CD4-positive, alpha-beta T cell treated with Interferon gamma for 1 hour (primary cell): Measurements from ENCODE around the gene RRP8.
A peak's percentile ranks its signal among the peaks of the same experiment; 100 is the strongest.

Experiments
- DNase-seq: peaks from one replicate; pipeline ENCODE4 v3.0.0-alpha.2; 2020

The RRP8 gene

DNA sequence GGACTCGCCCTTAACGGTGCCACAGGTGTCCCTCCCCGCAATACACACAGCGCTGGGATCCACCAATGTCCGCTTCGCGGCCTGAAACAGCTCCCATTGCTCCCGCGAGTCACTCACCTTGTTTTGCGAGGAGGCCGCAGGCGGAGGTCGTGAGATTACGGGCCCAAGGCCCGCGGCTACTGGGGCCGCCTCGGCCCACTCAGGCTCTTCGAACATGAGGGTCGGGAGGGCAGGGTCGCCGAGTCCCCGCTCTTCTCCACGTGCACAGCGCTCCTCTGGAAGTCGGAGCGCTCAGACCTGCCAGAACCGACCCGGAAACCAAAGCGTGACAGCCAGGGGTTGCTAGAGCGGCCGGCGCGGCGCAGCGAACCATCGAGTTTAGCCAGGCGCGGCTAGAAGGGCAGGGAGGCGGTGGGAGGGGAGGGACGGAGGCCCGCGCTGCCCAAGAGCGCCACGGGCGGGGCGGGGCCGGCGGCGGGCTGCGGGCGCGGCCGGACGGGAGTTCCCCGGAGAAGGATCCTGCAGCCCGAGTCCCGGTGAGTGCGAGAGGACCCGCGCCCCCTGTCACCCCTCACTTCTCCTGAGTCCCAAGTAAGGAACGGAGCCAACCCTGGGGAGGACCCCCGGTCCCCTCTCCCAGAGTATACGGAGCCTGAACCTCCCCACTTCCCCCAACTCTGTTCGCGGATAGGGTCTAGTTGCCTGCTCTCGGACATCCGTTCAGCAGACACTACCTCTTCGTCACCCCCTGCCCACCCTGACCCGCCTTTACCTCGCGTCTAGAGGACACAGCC is at the start of gene RRP8, which contains the start of gene ILK:
Gene RRP8, minus strand, starts transcription at position 330 of the 794 bp plus-strand sequence. Its CDS starts 114 bp downstream, at position 216.
Gene ILK, plus strand, starts transcription at position 488 of the 794 bp plus-strand sequence. CDS start 498 bp downstream, outside the sequence.
- peak; percentile 88 for DNase-seq

DNA sequence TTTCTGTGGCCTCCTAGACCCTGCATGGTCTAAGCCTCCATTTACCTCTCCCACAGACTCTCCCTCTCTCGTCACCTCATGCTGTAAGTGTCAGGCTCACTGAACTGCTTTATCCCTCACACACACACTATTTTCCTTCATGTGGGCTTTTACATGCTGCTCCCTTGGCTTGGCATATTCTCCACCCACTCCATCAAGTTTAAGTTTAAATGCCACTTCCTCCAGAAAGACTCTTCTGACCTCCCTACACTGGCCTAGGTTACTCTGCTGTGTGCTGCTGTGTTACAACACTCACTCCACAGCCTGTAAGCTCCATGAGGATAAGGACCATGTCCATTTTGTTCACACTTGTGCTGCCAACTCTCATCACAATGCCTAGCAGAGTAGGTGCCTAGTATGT is 49.7 kb upstream of the RRP8 start:
- DNase-seq = no peak

- no peak for DNase-seq
Measured at GRCh38 chr11:6652182-6652581, 48.8 kb upstream of the RRP8 start.

DNA sequence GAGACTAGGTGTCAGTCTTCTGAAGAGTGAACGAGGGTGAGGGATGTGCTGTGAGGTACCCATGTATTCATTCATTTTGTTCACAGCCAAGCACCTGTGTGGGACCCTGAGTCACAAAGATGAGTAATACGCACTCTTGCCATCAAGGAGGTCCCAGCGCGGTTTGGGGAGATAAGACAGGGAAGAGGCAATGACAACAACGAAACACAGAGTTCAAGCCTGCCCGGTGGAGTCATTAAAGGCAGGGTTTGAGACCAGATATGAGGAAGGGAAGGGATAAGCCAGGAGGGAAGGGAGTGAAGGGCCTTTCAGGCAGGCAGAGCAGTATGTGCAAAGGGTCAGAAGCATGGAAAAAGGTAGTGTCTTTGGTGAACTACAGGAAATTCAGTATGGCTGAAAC is 47.6 kb upstream of the RRP8 start:
- no peak for DNase-seq

GRCh38 chr11:6650104-6650503 is 46.7 kb upstream of the RRP8 start:
- DNase-seq = no peak

DNA sequence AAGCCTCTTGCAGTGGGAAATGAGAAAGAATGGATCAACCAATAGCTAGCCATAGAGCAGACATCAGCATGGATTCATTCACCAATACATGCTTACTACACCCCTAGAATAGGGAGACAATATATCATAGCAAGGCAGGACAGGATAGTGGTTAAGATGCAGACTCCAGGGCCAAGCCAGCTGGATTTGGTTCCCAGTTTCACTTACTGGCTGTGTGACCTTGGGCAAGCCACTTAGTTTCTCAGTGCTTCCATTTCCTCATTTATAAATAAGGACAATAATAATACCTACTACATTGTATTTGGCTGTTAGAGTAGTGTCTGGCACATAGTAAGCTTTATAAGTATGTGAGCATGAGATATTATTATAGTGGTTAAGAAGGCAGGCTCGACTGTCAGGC is 45.1 kb upstream of the RRP8 start:
- no peak for DNase-seq

GRCh38 chr11:6647836-6648235 is 44.4 kb upstream of the RRP8 start:
- no peak for DNase-seq

- peak; percentile 45 for DNase-seq
Measured at GRCh38 chr11:6646918-6647679, 43.7 kb upstream of the RRP8 start.

DNA sequence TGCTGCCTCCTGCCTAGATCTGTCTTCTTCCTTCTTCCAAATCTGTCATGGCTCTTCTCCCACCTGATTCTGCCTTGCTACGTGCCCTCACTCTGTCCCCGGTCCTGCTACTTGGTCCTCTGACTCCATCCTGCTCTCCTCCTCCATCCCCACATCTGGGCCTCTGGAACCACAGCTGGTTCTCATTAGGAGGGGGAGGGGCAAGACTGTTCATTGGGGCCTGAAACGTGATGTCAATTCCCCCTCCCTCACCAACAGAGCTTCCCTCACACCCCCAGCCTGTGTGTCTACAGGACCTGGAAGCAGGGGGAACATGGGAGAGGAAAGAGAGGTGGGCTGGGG is 43.1 kb upstream of the RRP8 start:
- DNase-seq = peak; percentile 14

GRCh38 chr11:6646071-6646470 is 42.7 kb upstream of the RRP8 start:
- DNase-seq = no peak

DNA sequence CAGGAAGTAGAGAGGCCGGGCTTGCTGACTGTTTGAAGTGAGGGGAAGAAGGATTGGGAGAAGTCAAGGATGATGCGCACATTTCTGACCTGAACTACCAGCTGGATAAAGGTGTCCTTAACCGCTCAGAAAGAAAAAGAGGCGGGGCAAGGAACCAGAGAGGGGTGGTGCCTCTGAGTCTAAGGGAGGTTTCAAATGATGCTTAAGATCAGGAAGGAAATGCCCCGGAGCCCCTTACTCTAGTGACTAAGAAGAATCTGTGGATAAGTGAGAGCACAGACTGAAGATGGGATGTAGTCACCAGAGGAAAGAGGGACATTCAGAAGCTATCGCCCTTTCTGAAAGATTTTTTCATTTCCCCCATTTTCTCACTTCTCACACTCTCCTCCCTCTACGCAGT is 39.5 kb upstream of the RRP8 start:
- DNase-seq = no peak

- DNase-seq = no peak
Measured at GRCh38 chr11:6640985-6641701, 37.7 kb upstream of the RRP8 start.

GRCh38 chr11:6640036-6640984 is 36.9 kb upstream of the RRP8 start:
- no peak for DNase-seq

DNA sequence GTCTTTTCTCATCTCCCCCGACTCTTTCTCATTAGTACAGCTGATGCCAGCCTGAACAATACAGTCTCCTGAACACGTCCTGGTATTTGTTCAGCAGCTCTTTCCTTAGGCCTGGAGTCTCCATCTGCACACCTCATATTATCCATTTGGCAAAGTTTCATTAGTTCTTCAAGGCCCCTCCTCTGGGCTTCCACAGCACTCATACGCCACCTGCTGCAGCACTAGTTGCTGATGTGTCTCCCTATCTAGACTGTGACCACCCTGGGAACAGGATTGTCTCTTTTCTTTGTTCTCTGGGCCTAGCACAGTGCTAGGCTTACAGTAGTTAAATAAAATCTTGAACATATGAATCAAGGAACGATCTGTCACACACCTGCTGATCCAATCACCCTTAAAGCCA is 35.0 kb upstream of the RRP8 start:
- no peak for DNase-seq

GRCh38 chr11:6637871-6638270 is 34.5 kb upstream of the RRP8 start:
- DNase-seq = no peak

GRCh38 chr11:6636480-6636879 is 33.1 kb upstream of the RRP8 start:
- no peak for DNase-seq

DNA sequence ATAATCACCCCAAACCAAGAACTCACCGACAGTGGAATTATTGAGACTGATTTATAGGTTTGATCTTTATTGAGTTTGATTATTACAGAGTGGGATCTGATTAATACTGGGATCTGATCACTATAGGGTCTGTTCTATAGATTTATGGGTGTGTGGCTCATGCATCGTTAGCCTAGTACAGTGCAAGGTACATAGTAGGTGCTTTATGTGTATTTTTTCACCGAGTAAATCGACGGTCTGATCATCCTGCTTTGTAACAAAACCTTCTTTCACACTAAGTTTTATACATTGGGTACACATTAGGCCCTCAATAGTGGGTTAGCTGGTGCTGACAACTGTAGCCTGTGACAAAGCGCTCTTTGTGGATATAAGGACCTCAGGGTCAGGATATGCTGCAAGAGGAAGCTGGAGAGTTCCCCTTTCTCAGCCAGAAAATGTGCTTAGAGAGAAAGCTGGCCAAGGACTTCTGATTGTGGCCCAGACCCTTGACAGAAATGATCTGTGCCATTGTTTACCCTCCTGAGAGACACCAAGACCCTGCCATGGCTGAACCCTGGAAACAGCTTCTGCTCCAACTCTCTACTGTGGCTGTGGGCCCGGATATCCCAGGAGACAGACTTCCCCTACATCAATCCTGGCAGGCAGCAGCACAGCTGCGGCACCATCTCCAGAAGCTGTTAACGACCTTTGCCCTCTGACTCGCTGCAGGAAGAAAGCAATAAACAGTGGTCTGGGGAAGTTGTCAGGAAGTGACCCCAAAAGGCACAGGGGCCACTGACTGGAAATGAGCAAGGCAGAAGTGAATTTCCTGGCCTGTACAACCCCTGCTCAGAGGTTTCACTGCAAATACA is 31.9 kb upstream of the RRP8 start:
- no peak for DNase-seq

DNA sequence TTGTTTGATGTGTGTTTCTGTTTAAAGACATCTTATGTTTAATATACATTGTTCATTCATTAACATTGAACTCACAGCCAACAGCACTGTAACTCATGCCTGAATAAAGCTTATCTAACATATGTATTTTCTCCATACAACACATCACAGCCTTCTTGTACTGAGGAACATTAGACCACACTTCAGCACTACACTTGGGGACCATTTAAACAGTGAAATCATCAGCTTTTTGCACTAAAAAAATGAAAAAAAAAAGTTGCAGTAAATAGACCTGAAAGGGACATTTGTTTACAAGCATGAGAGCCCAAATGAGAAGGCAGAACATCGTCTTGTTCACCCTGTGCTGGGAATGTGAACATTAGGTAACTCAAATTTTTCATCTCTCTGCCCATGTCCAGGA is 31.1 kb upstream of the RRP8 start:
- DNase-seq = no peak

GRCh38 chr11:6633422-6634408 is 30.3 kb upstream of the RRP8 start:
- DNase-seq = no peak
